Activated CD4-positive, alpha-beta T cell treated with anti-CD3 and anti-CD28 coated beads, Interleukin-10, Interleukin-2, amounts not matched to agents 100 ng/mL and 50 ng/mL, durations not matched to agents 16 hours and 8 hours (primary cell): ENCODE results near the gene ITGAV.
"Not testable (repeated sequence)": the region's sequence is repeated elsewhere in the genome, so short reads cannot be mapped to it uniquely, and the experiment has no call there.

Experiments
- DNase-seq: peaks from one replicate; pipeline ENCODE4 v3.0.0-alpha.2; 2020

The ITGAV gene

GRCh38 chr2:186589612-186590349, at the start of gene ITGAV:
TSS of gene ITGAV (plus strand) at chr2:186590056. CDS start at chr2:186590339, 283 bp downstream.
- peak; percentile 93 for DNase-seq

GRCh38 chr2:186540941-186541340, 48.9 kb upstream of the ITGAV start:
- DNase-seq = no peak

GRCh38 chr2:186542002-186542401, 47.9 kb upstream of the ITGAV start:
- no peak for DNase-seq

- no peak for DNase-seq
Observed at GRCh38 chr2:186543561-186544131, 46.2 kb upstream of the ITGAV start.

- no peak for DNase-seq
Observed at GRCh38 chr2:186544255-186544675, 45.6 kb upstream of the ITGAV start.

GRCh38 chr2:186546846-186547245, 43.0 kb upstream of the ITGAV start:
- no peak for DNase-seq

- DNase-seq = no peak
Observed at GRCh38 chr2:186551323-186552050, 38.4 kb upstream of the ITGAV start.

- no peak for DNase-seq
Observed at GRCh38 chr2:186554429-186554828, 35.4 kb upstream of the ITGAV start.

- DNase-seq = no peak
Observed at GRCh38 chr2:186554850-186555671, 34.8 kb upstream of the ITGAV start.

- DNase-seq = no peak
Observed at GRCh38 chr2:186558512-186559276, 31.2 kb upstream of the ITGAV start.

- no peak for DNase-seq
Observed at GRCh38 chr2:186559370-186559769, 30.5 kb upstream of the ITGAV start.

GRCh38 chr2:186559848-186560247, 30.0 kb upstream of the ITGAV start:
- no peak for DNase-seq

- no peak for DNase-seq
Observed at GRCh38 chr2:186560254-186560653, 29.6 kb upstream of the ITGAV start.

- no peak for DNase-seq
Observed at GRCh38 chr2:186561467-186562208, 28.2 kb upstream of the ITGAV start.

- DNase-seq = no peak
Observed at GRCh38 chr2:186562209-186562578, 27.7 kb upstream of the ITGAV start.

- DNase-seq = not testable (repeated sequence)
Observed at GRCh38 chr2:186568600-186568999, 21.3 kb upstream of the ITGAV start.

GRCh38 chr2:186569127-186569526, 20.7 kb upstream of the ITGAV start:
- DNase-seq = not testable (repeated sequence)

- no peak for DNase-seq
Observed at GRCh38 chr2:186569897-186570296, 20.0 kb upstream of the ITGAV start.

- no peak for DNase-seq
Observed at GRCh38 chr2:186570604-186571003, 19.3 kb upstream of the ITGAV start.

- DNase-seq = no peak
Observed at GRCh38 chr2:186572705-186573104, 17.2 kb upstream of the ITGAV start.

GRCh38 chr2:186573531-186573930, 16.3 kb upstream of the ITGAV start:
- no peak for DNase-seq

- DNase-seq = peak; percentile 26
Observed at GRCh38 chr2:186575302-186575701, 14.6 kb upstream of the ITGAV start.
